T-helper 1 cell treated with Interleukin-12 subunit alpha and Interleukin-12 subunit beta and Interleukin-4 antibody, amounts not matched to agents 30 ng/mL and 1 ng/mL, for 36 hours (primary cell): ENCODE measurements around the gene ALG10B. TPM values are rescaled to one million over a fixed set of nuclear protein-coding genes. Genes with fewer than 3 reads are reported as not detected.
"Not testable (repeated sequence)": the region's sequence is repeated elsewhere in the genome, so short reads cannot be mapped to it uniquely, and the experiment has no call there.

Source experiments
- intact Hi-C: fragments of 100-400 bp; cut with micrococcal nuclease; formaldehyde crosslinking; loops from one replicate; pipeline ENCODE4 v1.15.1; 2024
- total RNA-seq: library from RNA; stranded (reverse); gene quantifications from 2 replicates; pipeline ENCODE4 v1.2.3, GENCODE V29; 2022

The ALG10B gene, protein sequence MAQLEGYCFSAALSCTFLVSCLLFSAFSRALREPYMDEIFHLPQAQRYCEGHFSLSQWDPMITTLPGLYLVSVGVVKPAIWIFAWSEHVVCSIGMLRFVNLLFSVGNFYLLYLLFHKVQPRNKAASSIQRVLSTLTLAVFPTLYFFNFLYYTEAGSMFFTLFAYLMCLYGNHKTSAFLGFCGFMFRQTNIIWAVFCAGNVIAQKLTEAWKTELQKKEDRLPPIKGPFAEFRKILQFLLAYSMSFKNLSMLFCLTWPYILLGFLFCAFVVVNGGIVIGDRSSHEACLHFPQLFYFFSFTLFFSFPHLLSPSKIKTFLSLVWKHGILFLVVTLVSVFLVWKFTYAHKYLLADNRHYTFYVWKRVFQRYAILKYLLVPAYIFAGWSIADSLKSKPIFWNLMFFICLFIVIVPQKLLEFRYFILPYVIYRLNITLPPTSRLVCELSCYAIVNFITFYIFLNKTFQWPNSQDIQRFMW
- total RNA-seq = 10.8 and 11.2 TPM in 2 replicates

GRCh38 chr12:38316391-38317129 lies at the start of gene ALG10B:
Gene ALG10B, plus strand, starts transcription at chr12:38316774. Its CDS starts 120 bp downstream, at chr12:38316894.
- intact Hi-C loops = loop anchor here (1.0 to 5.0 kb wide), 6 partner anchors 178 to 1791 kb away; partner anchors contain the start of genes CPNE8, KIF21A and SLC2A13

- intact Hi-C loops = no loop called here
Observed at GRCh38 chr12:38268612-38269011, 48.0 kb upstream of the ALG10B start.

- intact Hi-C loops = loop anchor here (5.0 kb wide), 1 partner anchor 923 kb away; no protein-coding TSS in a partner anchor
Observed at GRCh38 chr12:38269897-38270296, 46.7 kb upstream of the ALG10B start.

DNA sequence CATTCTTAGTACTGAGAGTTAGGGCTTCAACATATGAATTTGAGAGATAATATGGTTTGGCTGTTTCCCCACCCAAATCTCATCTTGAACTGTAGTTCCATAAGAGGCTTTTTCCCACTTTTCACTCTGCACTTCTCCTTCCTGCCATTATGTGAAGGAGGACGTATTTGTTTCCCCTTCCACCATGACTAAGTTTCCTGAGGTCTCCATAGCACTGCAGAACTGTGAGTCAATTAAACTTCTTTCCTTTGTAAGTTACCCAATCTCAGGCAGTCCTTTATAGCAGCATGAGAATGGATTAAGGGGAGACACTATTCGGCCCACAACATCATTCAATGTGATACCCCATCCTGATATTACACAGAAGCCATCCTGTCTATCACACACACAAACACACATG lies 36.8 kb upstream of the ALG10B start:
- intact Hi-C loops = no loop called here

GRCh38 chr12:38282886-38283285 lies 33.7 kb upstream of the ALG10B start:
- intact Hi-C loops = no loop called here

DNA sequence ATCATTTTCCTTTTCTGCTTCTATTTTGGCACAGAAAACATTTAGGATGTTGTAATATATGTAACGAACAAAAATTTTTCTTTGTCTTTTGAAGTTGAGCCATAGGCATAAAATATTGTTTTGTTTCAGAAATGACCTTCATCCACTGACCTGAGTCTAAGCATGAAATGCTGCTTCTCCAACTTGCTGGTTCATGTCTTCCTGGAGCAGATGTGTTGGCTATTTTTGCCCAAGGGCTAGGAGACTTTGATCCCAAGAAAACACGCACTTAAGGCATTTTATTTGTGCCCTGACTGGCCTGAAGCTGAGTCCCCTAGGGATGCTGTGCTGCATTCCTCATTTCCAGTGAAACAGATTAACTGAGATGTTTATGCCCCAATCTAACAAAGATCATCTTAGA lies 27.2 kb upstream of the ALG10B start:
- intact Hi-C loops = no loop called here

- intact Hi-C loops = no loop called here
Observed at GRCh38 chr12:38291160-38291559, 25.4 kb upstream of the ALG10B start.

DNA sequence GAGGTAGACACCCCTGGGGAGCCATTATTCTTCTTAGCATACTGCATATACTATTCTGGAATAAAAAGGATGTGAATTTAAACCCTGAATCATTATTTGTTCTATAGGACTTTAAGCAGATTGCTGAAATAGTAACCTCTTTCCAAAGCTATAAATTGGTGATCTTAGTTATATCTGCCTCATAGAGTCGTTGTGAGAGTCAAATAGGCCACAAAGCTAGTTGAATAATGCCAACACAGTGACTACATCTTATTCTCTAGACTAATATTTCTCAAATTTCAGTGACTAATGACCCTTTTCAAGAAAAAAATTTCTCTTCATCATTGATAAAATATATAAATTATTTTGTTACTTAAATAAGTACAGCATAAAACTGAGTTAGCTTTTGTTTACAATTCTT lies 13.6 kb upstream of the ALG10B start:
- intact Hi-C loops = not testable (repeated sequence)

- intact Hi-C loops = not testable (repeated sequence)
Observed at GRCh38 chr12:38321966-38322365, 5.4 kb downstream of the ALG10B start.

DNA sequence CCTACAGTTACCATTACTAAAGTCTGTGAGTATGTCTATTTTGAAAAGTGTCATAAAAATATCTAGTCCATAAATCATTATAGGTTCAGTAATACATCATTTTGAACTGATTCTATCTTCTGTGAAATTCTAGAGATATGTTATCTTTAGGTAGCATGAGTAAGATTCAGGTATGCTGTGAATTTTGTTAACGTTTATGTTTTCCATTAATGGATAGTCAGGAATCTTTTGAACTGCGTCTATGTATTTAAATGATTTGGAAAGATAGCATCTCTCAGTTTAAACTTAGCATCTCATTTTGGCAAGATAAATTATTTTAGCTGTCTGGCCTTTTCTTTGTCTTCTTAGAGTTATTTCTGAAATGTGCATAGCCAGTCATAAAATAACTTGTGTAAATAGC lies 8.3 kb downstream of the ALG10B start:
- intact Hi-C loops = no loop called here

DNA sequence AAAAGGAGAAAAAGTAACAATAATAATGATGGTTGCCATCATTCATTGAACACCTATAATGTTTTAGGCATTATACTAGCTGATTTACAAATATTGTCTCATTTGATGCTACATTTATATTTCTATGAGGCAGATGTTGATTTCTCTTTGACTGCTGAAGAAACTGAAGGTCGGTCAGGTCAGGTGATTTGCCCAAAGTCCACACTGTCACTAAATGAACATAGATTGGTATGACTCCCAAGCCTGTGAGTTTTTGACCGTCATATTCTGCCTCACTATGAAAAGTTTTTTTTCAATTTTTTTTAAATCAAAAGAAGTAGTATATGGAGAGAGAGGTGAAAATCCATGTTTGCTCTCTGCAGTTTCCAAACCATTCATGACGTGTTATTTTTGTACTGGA lies 10.8 kb downstream of the ALG10B start:
- intact Hi-C loops = no loop called here

GRCh38 chr12:38328306-38328895 lies 11.8 kb downstream of the ALG10B start:
- intact Hi-C loops = loop anchor here (1.0 to 2.0 kb wide), 3 partner anchors 592 to 945 kb away; no protein-coding TSS in a partner anchor

- intact Hi-C loops = not testable (repeated sequence)
Observed at GRCh38 chr12:38330414-38330813, 13.8 kb downstream of the ALG10B start.

DNA sequence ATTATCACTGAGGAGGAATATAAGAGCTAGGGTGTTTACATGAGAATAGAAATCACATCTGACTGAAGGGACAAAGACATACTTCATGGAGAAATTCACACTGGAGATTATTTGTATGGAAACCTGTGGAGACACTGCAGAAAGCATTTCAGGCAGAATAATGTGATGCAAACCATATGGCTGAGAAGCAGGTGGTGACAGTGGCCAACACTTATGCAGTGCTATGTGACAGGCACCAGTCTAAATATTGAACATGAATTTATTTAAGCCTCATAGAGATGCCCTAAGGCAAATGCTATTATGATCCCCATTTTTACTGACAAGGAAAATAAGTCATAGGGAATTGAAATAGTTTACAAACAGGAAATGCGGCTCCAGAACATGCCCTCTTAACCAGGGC lies 16.2 kb downstream of the ALG10B start:
- intact Hi-C loops = no loop called here

DNA sequence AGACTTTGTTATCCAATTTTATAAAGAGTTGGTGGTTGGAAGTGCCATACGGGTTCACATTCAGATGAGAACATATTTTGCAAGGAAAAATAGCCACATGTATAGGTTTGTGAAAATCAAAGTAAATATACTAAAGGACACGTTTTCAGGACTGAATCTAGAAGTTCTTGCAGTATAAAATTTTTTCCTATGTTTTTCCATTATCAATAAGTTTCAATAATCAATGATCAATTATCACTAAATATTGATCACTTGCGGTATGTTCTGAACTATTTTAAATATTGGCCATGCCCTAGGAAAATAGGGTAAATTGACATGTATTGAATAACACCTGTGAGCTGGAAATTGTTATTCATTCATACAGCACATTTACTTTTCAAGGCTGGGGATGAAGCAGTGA lies 25.9 kb downstream of the ALG10B start:
- intact Hi-C loops = no loop called here

- intact Hi-C loops = not testable (repeated sequence)
Observed at GRCh38 chr12:38343256-38343655, 26.7 kb downstream of the ALG10B start.

DNA sequence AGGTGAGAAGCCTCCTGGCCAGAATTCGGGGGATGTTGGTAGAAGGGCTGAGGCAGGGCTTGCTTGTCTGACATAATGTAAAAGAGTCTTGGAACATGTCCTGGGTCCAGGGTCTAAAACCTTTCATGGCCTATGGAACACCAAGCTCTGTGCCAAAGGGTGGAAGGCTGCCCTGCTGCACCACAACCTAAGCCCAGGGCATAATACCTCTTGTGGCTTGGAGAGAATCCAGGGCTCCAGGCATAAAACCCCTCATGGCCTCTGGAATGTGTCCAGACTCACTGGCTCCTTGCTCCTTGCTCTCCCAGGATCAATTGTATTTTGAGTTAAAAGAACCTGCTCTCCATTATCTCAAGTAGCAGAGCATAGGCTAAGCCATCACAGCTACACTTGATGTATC lies 27.3 kb downstream of the ALG10B start:
- intact Hi-C loops = not testable (repeated sequence)

GRCh38 chr12:38350342-38351174 lies 34.0 kb downstream of the ALG10B start:
- intact Hi-C loops = no loop called here

GRCh38 chr12:38351175-38351508 lies 34.6 kb downstream of the ALG10B start:
- intact Hi-C loops = not testable (repeated sequence)

GRCh38 chr12:38367506-38367905 lies 50.9 kb downstream of the ALG10B start:
- intact Hi-C loops = no loop called here

DNA sequence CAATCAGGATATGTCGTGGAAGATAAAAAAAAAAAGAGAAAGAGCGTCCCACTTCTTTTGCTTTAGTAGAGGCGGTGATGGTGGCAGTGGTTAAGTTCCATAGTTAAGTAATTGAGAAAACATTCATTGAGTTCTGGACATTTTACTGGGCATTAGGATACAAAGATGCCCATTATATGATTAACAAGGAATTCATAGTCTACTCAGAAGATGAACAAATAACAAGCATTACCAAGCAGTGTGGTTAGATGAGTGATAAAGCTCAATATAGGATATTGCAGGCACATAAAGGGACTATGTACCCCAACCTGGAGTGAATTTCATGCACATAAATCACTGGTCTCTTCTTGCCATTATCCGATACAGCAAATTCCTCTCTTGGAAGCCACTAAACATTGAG lies 53.7 kb downstream of the ALG10B start:
- intact Hi-C loops = no loop called here
